IPS DF 6.9 (cell line): ENCODE results near the gene BTBD16.

ENCODE experiments used
- DNase-seq: peaks from one replicate; pipeline ENCODE4 v3.0.0-alpha.2; 2013; ENCODE audit warnings: low read depth, low spot score
- H3K27ac ChIP-seq: one replicate; pipeline ENCODE4 v1.5.1; 2013; ENCODE audit warnings: low read length, control low read depth
- H3K27me3 ChIP-seq: 2 replicates; pipeline ENCODE4 v1.6.1; 2013; ENCODE audit warnings: mild to moderate bottlenecking, low read length; ENCODE audit not compliant: control insufficient read depth, insufficient read depth
- H3K36me3 ChIP-seq: 2 replicates; pipeline ENCODE4 v1.6.1; 2013; ENCODE audit warnings: low read length; ENCODE audit not compliant: control insufficient read depth, insufficient read depth
- H3K4me1 ChIP-seq: 2 replicates; pipeline ENCODE4 v1.6.1; 2013; ENCODE audit warnings: low read length; ENCODE audit not compliant: control insufficient read depth, insufficient read depth
- H3K4me3 ChIP-seq: 2 replicates; pipeline ENCODE4 v1.5.1; 2013; ENCODE audit warnings: mild to moderate bottlenecking, low read length
- H3K9me3 ChIP-seq: 2 replicates; pipeline ENCODE4 v1.6.1; 2013; ENCODE audit warnings: low read length, inconsistent platforms; ENCODE audit not compliant: control insufficient read depth, insufficient read depth
- WGBS: extraction: QIAGEN DNeasy Blood & Tissue Kit; methylation state at CpG from one replicate; pipeline ENCODE4 v1.1.7; 2013; ENCODE audit warnings: mixed read lengths, missing lambda C conversion rate; ENCODE audit not compliant: insufficient read length, insufficient coverage; 5-methylcytosine and 5-hydroxymethylcytosine counted together

Gene BTBD16

GRCh38 chr10:122236690-122237306 lies 34.3 kb upstream of the BTBD16 start:
- no peak for DNase-seq
- Histone ChIP-seq H3K9me3 (no peaks in the 10 kb centered on the region), H3K4me3 (no peak overlapping the region), H3K36me3 (no peaks in the 10 kb centered on the region; the same call in 1 of the 2 replicates), H3K27me3 (no peaks in the 10 kb centered on the region), H3K4me1 (no peaks in the 10 kb centered on the region), H3K27ac (no peak overlapping the region)
- WGBS = 100% methylated on average over 1 of the region's 5 CpGs

GRCh38 chr10:122237331-122237990 lies 33.6 kb upstream of the BTBD16 start:
- no peaks in the 10 kb centered on the region for H3K4me1 ChIP-seq
- no peak overlapping the region for H3K27ac ChIP-seq
- no peak for DNase-seq
- H3K36me3 ChIP-seq = peaks cover 4% of the 10 kb centered on the region
- H3K4me3 ChIP-seq = no peak overlapping the region
- no CpG with 5 or more reads among the region's 17 CpGs for WGBS
- no peaks in the 10 kb centered on the region for H3K27me3 ChIP-seq
- H3K9me3 ChIP-seq = no peaks in the 10 kb centered on the region

DNA sequence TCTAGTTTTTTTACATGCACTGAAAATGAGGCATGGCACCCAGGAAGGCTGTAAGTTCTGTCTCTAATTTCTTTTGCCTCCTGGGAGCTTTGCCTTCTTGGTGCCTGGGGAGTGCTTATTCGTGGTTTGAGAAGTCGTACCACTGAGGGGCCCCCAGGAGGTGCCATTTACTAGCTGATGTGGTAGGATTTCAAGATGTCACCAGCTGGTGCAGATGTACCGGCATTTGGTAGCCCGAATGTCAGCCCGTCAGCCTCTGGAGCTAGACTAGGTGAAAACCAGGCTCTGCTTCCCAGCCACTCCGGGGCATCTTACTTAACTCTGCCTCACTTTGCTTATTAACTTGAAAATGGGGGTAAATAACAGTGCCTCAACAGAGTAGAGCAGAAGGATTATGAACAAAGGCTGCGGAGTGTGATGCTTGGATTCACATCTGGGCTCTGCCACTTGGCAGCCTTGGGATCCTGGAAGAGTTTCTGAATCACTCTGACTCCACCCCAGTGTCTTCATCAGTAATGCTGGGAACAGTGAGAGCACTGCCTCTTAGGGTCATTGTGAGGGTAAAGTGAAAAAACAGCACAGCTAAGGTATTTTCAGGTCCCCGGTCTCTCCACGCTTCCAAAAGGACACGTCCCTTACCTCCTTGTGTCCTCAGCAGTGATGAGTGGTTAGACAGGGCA lies 31.4 kb upstream of the BTBD16 start:
- no peak for DNase-seq
- H3K4me1 ChIP-seq = no peaks in the 10 kb centered on the region
- H3K27ac ChIP-seq = no peak overlapping the region
- no peak overlapping the region for H3K4me3 ChIP-seq
- no peaks in the 10 kb centered on the region for H3K9me3 ChIP-seq
- H3K27me3 ChIP-seq = no peaks in the 10 kb centered on the region
- no CpG with 5 or more reads among the region's 10 CpGs for WGBS
- H3K36me3 ChIP-seq = peaks cover 4% of the 10 kb centered on the region

DNA sequence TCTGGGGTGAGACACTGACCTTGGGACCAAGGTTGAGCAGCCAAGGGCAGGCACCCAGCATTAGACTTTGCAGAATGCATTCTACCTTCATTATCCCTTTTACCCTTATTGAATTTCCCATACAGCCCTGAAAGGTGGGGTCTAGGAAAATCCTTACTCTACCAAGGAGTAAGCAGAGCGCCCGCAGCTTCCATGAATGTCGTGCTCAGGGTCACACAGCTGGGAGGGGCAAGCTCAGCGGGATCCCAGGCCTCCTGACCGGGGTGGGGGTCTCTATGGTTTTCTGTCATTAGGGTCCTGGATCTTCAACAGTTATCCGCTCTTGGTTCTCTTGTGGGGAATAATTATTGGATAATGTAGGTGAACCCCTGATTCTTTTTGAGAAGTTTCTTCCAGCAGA lies 30.7 kb upstream of the BTBD16 start:
- Histone ChIP-seq H3K36me3 (peaks cover 4% of the 10 kb centered on the region), H3K27me3 (no peaks in the 10 kb centered on the region), H3K4me3 (no peak overlapping the region), H3K4me1 (no peaks in the 10 kb centered on the region), H3K27ac (no peak overlapping the region), H3K9me3 (no peaks in the 10 kb centered on the region)
- no CpG with 5 or more reads among the region's 6 CpGs for WGBS
- no peak for DNase-seq

DNA sequence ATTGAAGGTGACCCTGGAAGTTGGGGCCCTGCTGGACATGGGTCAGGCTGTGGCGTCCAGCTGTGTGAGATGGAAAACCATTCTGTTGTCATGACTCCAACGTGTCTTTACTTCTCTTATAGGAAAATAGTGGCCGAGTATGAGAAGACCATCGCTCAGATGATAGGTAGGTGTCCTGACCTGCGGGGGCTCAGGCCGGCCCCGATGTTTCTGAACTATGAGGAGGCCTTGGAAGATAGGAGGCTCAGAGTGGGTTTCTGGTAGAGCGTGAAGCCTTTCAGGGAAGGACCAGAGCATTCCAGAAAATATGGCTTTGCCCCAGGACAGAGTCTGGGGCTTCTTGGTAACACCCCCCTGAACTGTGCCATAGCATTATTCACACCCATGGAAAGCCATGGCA lies 29.3 kb upstream of the BTBD16 start:
- Histone ChIP-seq H3K4me3 (no peak overlapping the region), H3K4me1 (no peaks in the 10 kb centered on the region), H3K27me3 (no peaks in the 10 kb centered on the region), H3K9me3 (no peaks in the 10 kb centered on the region), H3K36me3 (peaks cover 6% of the 10 kb centered on the region), H3K27ac (no peak overlapping the region)
- no peak for DNase-seq
- WGBS = no CpG with 5 or more reads among the region's 8 CpGs

DNA sequence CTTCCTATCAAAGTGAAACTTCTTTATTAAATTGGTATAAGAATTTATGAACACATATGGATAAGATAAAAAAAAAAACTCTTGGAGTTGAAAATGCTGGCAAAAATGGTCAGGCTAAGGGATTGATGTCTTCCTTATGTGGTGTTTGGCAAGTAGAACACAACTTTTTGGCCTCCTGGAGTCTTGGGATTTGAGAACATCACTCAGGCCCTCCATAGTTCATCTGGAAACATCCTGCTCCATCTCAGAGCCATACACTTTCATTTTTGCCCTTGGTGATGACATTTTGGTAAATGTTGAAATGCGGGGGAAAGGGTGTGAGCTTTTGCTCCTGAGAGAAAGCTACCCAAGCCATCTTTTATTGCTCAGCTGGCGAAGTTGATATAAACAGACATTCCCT lies 27.5 kb upstream of the BTBD16 start:
- Histone ChIP-seq H3K27ac (no peak overlapping the region), H3K4me1 (no peaks in the 10 kb centered on the region), H3K9me3 (no peaks in the 10 kb centered on the region), H3K27me3 (no peaks in the 10 kb centered on the region), H3K36me3 (peaks cover 6% of the 10 kb centered on the region), H3K4me3 (no peak overlapping the region)
- DNase-seq = no peak
- no CpG with 5 or more reads among the region's 2 CpGs for WGBS

DNA sequence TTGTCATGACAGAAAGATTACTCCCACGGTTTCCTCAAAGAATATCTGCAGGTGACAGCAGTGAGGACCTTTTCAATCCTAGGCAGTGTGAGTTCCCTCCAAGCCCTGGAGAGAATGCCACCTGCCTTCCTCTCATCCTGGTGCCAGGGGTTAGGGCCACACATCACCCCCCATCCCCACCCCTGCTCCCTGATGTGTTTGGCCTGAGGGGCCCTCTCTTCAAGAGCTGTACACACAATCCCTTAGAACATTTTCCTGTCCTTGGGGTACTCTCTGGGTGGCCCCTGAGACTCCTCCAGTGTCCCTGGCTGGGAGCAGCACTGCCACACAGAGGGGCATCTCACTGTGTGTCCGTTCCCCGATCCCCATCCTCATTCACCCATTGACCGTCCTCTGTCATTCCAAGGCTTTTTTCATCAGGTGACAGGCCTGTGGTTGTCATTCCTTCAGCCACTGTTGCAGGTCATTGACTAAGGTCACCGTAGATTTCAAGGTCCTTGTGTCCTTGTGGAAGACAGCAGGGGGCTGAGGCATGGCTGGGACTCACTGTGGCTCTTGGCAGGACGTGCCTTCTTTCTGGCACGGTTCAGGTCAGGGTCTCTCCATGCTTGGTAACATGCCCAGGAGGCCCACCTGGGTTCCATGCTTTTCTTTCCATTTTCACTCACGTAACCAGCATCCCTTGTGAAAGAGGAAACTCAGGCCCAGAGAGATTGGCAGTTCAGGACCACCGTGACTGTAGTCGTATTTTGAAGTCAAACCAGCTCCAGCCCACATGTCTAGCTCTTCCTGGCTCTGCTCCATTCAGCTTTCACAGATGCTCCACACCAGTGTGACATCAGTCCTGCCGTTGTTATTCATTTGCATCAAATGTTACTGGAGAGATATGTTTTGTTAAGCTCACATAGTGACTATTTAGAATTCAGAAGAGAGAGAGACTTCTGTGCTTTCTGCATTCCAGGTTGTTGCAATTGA lies 26.8 kb upstream of the BTBD16 start:
- Histone ChIP-seq H3K27me3 (no peaks in the 10 kb centered on the region), H3K36me3 (peaks cover 6% of the 10 kb centered on the region), H3K4me3 (no peak overlapping the region), H3K27ac (no peak overlapping the region), H3K4me1 (no peaks in the 10 kb centered on the region), H3K9me3 (no peaks in the 10 kb centered on the region)
- DNase-seq = no peak
- WGBS = no CpG with 5 or more reads among the region's 11 CpGs

DNA sequence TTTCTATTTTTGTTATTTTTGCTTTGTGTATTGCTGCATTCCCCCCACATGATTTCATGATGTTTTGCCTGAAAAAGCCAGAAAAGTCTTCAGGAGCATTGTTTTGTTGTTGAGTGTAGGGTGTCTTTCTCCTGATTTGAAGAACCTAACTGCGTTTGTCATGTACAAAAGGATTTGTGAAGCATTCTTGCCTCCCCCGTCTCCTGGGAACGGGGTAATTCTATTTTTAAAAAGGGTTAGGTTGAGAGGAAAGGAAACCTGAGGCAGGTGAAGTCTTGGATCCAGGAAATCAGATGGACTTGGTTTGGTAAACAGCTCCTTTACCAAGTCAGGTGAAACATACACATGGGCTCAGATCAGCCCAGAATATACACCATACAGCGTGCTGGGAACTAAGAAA lies 26.0 kb upstream of the BTBD16 start:
- no peak overlapping the region for H3K4me3 ChIP-seq
- WGBS = no CpG with 5 or more reads among the region's 4 CpGs
- no peaks in the 10 kb centered on the region for H3K27me3 ChIP-seq
- H3K27ac ChIP-seq = no peak overlapping the region
- no peaks in the 10 kb centered on the region for H3K4me1 ChIP-seq
- no peaks in the 10 kb centered on the region for H3K9me3 ChIP-seq
- H3K36me3 ChIP-seq = peaks cover 9% of the 10 kb centered on the region
- no peak for DNase-seq

GRCh38 chr10:122245897-122246296 lies 25.2 kb upstream of the BTBD16 start:
- no peaks in the 10 kb centered on the region for H3K4me1 ChIP-seq
- peaks cover 9% of the 10 kb centered on the region for H3K36me3 ChIP-seq
- no CpG with 5 or more reads among the region's 11 CpGs for WGBS
- H3K27me3 ChIP-seq = no peaks in the 10 kb centered on the region
- no peaks in the 10 kb centered on the region for H3K9me3 ChIP-seq
- no peak overlapping the region for H3K4me3 ChIP-seq
- H3K27ac ChIP-seq = no peak overlapping the region
- no peak for DNase-seq
